Stimulated activated CD4-positive, alpha-beta T cell treated with anti-CD3 and anti-CD28 coated beads, Interleukin-4, amount 100 ng/mL, for 1 hour (primary cell): Measurements from ENCODE around the gene AANAT.

ENCODE experiments used
- DNase-seq: peaks from one replicate; pipeline ENCODE4 v3.0.0-alpha.2; 2020

AANAT gene

DNA sequence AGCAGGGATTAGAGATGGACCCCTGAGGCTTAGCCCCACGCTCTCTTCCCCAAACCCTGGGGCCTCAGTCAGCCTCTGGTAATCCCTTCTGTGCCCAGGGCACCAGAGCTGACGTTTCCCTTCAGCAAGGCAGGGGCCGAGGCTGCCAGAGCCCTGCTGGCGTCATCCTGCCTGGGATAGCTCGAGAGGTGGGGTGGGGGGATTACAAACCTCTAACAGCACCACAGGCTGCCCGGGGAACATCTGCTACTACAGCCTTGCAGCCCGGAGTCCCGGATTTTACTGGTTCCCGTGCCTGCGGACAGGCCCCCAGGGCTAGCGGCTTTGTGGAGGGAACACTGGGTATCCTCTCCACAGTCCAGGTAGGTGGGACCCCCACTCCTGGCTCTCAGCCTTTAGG is at the start of gene AANAT:
TSS of gene AANAT (plus strand) at position 238 of the 400 bp plus-strand sequence. CDS start 1,144 bp downstream, outside the sequence.
- DNase-seq: no peak

- DNase-seq: no peak
Measured at GRCh38 chr17:76419576-76420260, 47.7 kb upstream of the AANAT start.

DNA sequence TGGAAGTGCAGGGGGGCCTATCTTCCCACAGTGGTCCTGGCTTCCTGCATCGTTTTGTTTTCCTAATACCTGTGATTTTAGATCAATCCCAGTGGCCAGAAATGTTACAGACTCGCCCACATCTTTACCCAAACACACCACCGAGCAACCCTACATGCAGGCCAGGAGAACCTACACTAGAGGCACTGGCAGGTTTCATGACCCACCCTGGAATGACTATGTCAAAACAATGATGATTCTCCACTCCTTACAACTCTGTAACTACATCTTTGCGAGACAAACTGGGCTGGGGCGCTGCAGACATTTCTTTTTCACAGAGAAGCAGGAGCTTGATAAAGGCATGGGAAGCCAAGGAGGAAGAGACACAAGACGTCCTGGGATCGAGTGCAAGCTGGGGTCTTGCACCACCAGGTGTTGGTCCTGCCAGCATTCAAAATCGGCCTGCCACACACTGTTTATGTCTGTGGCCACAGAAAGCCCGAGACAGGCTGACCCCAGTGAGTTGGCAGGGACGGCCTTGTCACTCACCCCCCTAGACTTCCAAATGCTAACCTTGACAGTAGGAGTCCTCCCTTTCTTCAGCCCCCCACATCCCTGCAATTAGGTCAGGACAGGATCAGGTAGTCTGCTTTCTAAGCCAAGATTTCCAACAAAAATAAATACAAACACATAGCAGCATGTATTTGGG is 46.9 kb upstream of the AANAT start:
- no peak for DNase-seq

- no peak for DNase-seq
Measured at GRCh38 chr17:76421044-76421407, 46.4 kb upstream of the AANAT start.

DNA sequence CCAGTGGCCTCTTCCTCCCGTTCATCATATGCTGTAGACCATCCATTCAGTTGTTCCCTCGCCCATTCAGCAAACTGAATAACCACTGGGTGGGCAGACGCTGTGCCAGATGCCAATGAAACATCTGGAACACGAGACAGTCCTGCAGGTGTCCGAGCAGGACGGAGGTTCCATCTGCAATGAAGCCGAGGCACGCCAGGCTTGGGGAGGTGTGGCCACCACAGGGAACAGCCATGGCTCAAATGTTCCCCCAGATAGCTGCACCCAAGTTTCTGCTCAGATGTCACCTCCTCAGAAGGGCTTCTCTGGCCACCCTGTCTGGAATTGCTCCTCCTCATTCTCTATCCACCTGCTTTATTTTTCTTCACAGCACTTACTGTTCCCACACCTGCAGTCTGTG is 45.0 kb upstream of the AANAT start:
- no peak for DNase-seq

- no peak for DNase-seq
Measured at GRCh38 chr17:76422860-76423259, 44.5 kb upstream of the AANAT start.

- DNase-seq: no peak
Measured at GRCh38 chr17:76426853-76427252, 40.5 kb upstream of the AANAT start.

DNA sequence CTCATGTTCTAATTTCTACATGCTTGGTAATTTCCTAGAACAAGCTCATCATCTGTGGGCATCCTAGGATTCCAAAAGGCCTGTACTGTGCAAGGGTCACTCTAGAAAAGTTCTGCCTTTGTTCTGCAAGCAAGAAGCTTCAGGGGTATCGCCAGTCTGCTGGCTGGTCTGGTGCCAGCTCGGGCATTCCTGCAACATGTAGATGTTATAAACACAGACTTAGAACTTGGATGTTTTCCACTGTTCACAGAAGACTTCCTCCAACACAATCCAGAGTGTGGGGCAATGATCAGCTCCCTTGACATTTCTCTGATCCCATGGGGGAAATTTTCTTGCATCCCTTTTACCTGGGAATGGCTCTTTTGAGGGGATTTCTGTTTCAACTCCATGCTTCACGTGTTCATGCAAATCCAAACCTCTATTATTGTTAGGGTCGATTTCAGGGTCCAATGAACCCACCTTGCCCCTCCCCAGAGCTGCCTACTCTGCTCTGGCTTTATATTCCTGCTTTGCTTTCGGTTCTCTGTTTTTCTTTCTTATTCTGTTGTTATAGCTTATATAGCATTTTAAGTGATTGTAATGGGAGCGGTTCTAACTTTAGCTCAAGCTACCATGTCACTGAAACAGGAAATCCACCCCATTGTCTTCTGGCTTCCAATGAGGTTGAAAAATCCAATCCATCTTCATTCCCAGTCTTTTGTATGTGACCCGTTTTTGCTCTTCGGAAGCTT is 39.7 kb upstream of the AANAT start:
- DNase-seq: no peak

- no peak for DNase-seq
Measured at GRCh38 chr17:76428511-76428910, 38.9 kb upstream of the AANAT start.

DNA sequence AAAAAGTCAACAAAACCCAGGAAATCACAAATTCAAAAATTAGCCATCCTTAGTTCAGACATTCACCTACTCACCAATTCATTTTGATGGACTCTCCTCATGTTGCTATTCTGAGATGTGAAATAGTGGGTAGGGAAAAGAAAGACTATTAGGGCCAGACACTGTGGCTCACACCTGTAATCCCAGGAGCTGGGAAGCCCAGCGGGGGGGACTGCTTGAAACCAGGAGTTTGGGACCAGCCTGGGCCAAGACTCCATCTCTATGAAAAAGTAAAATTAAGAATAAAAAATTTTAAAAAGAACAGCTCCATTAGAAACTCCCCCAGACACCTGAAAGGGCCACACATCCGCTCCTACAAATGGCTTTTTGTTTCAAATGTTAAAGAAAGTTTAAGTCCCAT is 35.9 kb upstream of the AANAT start:
- DNase-seq: no peak

- DNase-seq: no peak
Measured at GRCh38 chr17:76432004-76432403, 35.4 kb upstream of the AANAT start.

DNA sequence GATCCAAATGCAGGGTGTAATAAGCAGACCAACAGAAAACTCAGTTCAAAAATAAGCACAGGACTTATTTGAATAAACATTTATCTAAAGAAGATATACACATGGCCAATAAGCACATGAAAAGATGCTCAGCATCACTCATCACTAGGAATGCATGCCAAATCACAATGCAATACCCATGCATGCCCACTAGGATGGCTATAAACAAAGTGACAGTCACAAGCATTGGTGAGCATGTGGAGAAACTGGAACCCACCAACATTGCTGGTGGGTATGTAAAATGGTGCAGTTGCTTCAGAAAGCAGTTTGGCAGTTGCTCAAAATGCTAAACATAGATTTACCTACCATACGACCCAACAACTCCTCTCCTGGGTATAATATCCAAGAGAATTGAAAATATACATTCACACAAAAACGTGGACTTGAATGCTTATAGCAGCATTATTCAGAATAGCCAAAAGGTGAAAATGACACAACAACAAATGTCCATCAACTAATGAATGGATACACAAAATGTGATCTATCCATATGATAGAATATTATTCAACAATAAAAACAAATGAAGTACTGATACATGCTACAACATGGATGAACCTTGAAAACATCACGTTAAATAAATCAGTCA is 34.6 kb upstream of the AANAT start:
- no peak for DNase-seq

DNA sequence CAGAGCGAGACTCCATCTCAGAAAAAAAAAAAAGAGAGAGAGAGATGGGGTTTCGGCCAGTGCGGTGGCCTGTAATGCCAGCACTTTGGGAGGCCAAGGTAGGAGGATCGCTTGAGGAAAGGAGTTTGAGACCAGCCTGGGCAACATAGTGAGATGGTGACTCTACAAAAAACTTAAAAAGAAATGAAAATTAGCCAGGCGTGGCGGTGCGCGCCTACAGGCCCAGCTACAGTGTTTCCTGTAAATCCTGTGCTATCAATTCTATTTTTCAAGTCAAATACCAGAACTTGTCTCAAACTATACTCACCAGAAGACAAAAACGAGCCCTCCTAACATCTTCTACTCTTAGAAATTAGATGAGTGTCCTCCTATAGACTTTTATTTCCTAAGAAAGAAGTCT is 33.7 kb upstream of the AANAT start:
- no peak for DNase-seq

DNA sequence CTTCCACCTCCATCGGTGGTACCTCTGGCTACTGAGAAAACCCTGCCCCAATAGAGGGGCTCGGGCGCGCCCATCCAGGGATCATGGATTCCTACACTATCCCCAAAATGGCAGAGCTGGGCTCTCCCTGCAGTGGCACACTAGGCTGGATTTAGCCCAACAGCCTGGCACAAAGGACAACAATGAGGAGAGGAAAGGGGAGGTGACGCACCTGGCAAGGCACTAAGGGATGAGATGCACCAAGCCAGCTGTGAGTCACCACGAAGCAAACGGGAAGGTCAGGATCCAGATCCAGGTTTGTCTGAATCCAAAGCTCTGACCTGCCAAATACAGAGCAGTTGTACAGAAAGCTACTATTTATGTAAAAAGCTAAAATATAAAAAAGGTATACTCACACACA is 32.5 kb upstream of the AANAT start:
- no peak for DNase-seq

- DNase-seq: no peak
Measured at GRCh38 chr17:76435751-76436150, 31.7 kb upstream of the AANAT start.

DNA sequence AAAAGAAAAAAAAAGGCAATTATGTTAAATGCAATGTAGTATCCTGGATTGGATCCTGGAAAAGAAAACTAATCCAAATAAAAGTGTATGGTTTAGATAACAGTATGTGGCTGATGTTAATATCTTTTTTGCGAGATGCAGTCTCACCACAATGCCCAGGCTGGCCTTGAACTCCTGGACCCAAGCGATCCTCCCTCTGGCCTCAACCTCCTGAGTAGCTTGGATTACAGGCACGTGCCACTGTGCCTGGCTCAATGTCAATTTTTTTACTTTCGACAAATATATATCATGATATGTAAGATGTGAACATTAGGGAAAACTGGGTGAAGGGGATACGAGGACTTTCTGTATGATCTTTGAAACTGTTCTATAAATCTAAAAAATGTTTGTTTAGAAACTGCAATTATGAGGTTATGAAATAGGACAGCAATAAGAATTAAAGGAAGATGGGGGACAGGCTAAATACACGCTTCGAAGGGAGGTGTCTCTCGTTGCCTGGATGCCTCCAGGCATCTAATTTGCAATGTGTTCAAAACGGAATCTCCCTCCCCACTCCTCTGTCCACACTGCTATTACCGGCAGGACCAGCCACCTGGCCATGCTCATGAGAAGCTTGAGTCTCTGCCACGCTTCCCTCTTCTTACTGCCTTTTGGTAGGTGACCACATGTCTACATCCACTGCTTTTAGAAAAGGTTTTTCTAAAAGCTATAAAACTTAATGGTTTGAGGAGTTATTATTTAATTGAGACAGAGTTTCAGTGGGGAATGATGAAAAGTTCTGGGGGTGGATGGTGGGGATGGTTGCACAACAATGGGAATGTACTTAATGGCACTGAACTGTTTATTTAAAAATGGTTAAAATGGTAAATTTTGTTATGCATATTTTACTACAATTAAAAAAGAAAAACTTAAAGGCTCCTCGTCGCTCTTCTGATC is 29.7 kb upstream of the AANAT start:
- DNase-seq: no peak

GRCh38 chr17:76438906-76439305 is 28.5 kb upstream of the AANAT start:
- DNase-seq: no peak

DNA sequence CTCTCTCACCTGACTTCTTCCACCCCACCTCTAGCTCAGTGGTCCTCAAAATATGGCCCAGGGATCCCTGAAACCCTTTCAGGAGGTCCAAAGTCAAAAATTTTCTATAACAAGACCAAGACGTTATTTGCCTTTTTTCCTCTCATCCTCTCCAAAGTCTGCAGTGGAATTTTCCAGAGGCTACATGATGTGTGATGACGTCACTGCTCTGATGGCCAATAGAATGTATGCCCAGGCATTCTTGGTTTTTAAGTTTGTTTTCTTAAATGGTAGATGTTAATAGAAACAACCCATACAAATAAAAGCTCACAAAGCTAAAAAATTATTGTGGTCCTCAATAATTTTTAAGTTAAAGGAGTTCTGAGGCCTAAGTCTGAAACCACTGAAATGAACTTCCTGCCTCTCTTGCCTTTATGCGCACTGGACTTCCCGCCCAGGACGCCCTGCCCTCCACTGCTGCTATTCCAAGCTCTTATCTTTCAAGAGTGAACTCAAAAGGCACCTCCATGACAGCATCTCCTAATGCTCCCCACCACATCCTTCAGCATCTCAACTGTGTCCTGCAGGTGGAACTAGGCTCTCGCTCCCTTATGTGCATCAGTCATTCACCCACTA is 28.0 kb upstream of the AANAT start:
- no peak for DNase-seq

GRCh38 chr17:76440751-76441362 is 26.5 kb upstream of the AANAT start:
- DNase-seq: no peak

DNA sequence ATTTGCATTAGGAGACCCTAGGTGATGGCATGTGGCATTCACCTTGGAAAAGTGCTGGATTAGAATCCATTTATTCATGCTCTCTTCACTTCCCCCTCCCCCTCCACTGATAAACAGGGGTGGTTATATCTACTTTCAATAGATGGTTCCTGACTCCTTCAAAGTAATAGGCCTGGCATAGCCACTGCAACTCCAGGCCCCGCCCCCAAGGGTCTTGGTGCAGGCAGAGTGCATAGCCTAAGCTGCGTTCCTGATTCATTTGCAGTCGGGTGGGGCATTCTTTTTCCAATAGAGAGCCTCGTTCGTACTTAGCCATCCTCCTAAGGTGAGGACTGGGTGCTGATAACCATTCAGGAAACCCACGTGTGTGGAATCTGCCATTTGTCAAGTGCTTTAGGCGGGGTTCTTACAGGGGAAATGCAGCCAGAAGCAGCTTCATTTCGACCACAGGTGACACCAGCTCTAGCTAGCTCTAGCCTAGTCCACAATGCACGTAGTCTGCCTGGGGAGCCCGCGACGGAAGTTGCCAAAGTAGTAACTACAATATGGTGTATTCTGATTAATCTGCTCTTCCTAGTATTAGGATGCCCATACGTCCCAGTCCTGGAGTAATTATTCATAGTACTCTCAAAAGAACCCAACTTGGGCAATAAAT is 25.6 kb upstream of the AANAT start:
- no peak for DNase-seq
